Stimulated activated CD8-positive, alpha-beta memory T cell treated with anti-CD3 and anti-CD28 coated beads, Interleukin-4, amount 100 ng/mL, for 4 hours (primary cell): ENCODE data around the gene NDFIP1.

ENCODE experiments used
- DNase-seq, 2 donors: peaks; one replicate each; pipeline ENCODE4 v3.0.0-alpha.2; 2020; ENCODE audit warnings: low read depth in 2 of 2, low spot score in 1 of 2

NDFIP1 gene

GRCh38 chr5:142117579-142118151 is 9.1 kb downstream of the NDFIP1 start:
- no peak for DNase-seq

GRCh38 chr5:142118155-142118686 is 9.6 kb downstream of the NDFIP1 start:
- no peak for DNase-seq

GRCh38 chr5:142119051-142119625 is 10.6 kb downstream of the NDFIP1 start:
- no peak for DNase-seq

GRCh38 chr5:142120247-142120935 is 11.8 kb downstream of the NDFIP1 start:
- no peak for DNase-seq

- no peak for DNase-seq
Measured at GRCh38 chr5:142122121-142122520, 13.5 kb downstream of the NDFIP1 start.

GRCh38 chr5:142125378-142125777 is 16.8 kb downstream of the NDFIP1 start:
- no peak for DNase-seq

- DNase-seq, result no peak
Measured at GRCh38 chr5:142125963-142126362, 17.4 kb downstream of the NDFIP1 start.

- no peak for DNase-seq
Measured at GRCh38 chr5:142128675-142129208, 20.2 kb downstream of the NDFIP1 start.

GRCh38 chr5:142129446-142130066 is 21.0 kb downstream of the NDFIP1 start:
- no peak for DNase-seq

GRCh38 chr5:142131394-142131793 is 22.8 kb downstream of the NDFIP1 start:
- DNase-seq, result no peak

- no peak for DNase-seq
Measured at GRCh38 chr5:142132916-142133315, 24.3 kb downstream of the NDFIP1 start.

- DNase-seq, result no peak
Measured at GRCh38 chr5:142133330-142134206, 25.0 kb downstream of the NDFIP1 start.

GRCh38 chr5:142134331-142135010 is 25.9 kb downstream of the NDFIP1 start:
- DNase-seq, result no peak

- DNase-seq, result no peak
Measured at GRCh38 chr5:142141463-142141862, 32.9 kb downstream of the NDFIP1 start.

GRCh38 chr5:142143878-142144277 is 35.3 kb downstream of the NDFIP1 start:
- DNase-seq, result no peak

GRCh38 chr5:142145106-142145900 is 36.7 kb downstream of the NDFIP1 start:
- DNase-seq, result peak; percentile 18 to 20

- DNase-seq, result no peak
Measured at GRCh38 chr5:142149363-142149762, 40.8 kb downstream of the NDFIP1 start.

GRCh38 chr5:142150431-142150830 is 41.9 kb downstream of the NDFIP1 start:
- DNase-seq, result no peak
